HG03521 (cell line): Measurements from ENCODE around the gene PBLD.
"Not testable (repeated sequence)": the region's sequence is repeated elsewhere in the genome, so short reads cannot be mapped to it uniquely, and the experiment has no call there.

ENCODE experiments used
- ATAC-seq: cut with Tn5 transposase; IDR thresholded peaks from one replicate; pipeline ENCODE4 v1.9.1; 2021; ENCODE audit warnings: mild to moderate bottlenecking, moderate library complexity; ENCODE audit not compliant: unreplicated experiment

Gene PBLD

DNA sequence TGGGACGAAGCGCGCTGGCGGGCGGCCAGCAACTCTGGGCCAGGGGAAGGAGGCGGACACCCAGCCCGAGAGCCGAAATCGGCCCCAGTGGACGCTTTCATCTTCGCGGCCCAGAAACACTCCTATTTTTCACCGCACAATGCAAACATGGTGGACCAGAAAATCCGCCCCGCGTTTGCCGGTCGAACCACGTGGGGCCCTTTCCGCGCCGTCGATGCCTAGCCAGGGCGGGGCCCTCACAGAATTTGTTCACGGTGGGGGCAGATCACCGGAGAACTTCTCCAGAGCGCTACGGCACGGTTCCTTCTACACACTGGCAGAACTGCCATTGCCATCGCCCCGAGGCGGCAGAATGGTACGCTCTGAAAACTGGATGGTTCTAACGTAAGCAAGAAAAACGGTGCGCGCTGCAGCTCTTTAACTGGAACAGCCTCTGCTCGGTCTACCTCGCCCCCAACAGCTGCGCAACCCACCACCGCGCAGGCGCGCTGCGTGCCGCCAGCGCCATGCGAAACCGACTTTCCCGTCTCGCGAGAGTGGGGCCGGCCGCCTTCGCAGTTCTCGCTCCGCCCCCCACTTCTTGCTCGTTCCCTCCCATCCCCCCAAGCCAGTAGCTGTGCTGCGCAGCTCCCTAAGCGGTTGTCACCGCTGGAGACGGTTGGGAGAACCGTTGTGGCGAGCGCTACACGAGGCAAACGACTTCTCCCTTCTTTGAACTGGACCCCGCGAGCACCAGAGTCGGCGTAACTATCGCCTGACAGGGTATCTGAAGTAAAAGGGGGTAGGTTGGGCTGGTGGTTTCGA lies 1.1 kb downstream of the PBLD start, which contains the start of gene HNRNPH3:
Gene HNRNPH3, plus strand, starts transcription at position 610 of the 804 bp plus-strand sequence. CDS start 5,158 bp downstream, outside the sequence.
- peak; percentile 83 for ATAC-seq

DNA sequence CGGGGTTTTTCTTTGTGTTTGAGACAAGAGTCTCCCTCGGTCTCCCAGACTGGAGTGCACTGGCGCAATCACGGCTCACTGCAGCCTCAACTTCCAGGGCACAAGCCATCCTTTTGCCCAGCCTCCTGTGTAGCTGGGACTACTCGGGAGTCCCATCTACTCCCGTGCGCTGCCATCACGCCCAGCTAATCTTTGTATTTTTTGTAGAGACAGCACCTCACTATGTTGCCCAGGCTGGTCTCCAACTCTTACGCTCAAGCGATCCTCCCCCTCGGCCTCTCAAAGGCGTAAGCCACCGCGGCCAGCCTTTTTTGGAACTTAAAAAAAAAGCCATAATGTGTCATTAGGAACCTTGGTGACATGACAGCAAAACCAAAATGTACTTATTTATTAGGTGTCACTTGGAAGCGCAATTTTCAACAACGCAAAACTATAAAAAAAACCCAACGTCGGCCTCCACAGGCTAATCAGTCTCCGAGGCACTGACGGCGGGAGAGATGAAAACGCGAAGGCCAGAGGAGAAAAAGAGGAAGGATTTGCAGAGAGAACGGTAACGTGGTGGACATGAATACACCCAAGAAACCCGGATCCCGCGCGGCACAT lies 1.8 kb downstream of the PBLD start:
- ATAC-seq: no peak

DNA sequence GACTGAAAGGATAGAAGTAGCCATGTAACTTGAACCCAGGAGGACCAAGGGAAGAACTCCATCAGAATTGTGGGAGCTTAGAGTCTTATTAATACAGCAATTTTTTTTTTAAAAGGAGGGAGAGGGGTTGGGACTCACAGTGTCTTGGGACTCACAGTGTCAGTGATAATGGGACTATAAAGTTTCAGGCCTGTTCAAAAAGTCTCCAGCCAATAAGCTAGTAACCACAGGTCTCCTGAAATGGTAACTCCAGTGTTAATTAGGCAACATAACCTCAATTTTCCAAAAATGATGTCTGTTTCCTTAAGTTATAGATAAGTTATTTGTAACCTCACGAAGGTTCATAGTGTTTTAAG lies 3.2 kb downstream of the PBLD start:
- no peak for ATAC-seq

DNA sequence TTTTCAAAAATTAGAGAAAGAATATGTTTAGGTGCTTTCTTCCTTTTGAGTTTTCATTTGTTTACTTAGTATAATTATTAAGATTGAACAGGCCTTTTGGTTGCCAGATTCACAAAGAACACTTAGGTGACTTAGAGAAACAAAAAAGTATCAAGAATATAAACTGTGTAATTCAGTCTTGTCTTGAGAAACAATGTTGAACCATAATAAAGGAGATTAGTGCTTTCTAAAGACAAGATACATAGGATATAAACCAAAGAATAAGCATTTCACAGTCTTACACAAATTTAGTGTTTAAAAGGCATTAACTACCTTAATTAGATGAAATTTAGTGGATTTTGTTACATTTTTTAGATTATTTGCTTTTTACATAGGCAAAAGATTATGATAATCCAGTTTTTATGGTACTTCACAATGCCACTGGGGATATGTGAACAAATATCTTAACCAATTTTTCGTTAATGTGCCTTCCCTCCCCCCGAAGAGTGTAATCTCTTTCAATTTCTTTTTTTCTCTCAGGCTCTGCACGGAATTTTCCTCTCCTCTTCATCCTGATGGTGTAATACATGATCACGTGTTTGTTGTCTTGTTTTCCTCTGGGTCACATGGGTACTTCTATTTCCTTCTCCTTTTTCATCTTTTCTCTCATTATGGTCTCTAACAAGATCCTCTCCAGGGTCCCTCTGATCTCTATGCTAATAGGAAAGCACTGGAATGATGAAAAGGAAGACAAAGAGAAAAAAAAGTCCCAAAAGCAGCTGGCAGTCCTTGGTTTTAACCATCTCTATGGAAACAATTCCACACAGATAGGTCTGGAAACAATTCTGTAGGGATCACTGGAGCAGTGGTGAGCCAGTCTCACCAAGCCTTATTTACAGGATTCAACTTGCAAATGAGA lies 4.6 kb downstream of the PBLD start:
- ATAC-seq: no peak

DNA sequence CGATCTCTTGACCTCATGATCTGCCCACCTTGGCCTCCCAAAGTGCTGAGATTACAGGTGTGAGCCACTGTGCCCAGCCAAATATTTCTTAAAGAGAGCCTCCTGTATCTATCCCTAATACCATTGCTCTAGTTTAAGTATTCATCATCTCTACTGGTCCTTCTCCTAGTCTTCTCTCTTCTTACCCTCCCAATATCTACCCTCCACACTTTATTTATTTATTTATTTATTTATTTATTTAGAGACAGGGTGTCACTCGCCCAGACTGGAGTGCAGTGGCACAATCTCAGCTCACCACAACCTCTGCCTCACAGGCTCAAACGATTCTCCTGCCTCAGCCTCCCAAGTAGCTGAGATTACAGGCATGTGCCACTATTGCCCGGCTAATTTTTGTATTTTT lies 8.3 kb downstream of the PBLD start:
- ATAC-seq: not testable (repeated sequence)

GRCh38 chr10:68318331-68319059 lies 14.2 kb downstream of the PBLD start:
- ATAC-seq: no peak

GRCh38 chr10:68315582-68315981 lies 17.1 kb downstream of the PBLD start:
- ATAC-seq: no peak

DNA sequence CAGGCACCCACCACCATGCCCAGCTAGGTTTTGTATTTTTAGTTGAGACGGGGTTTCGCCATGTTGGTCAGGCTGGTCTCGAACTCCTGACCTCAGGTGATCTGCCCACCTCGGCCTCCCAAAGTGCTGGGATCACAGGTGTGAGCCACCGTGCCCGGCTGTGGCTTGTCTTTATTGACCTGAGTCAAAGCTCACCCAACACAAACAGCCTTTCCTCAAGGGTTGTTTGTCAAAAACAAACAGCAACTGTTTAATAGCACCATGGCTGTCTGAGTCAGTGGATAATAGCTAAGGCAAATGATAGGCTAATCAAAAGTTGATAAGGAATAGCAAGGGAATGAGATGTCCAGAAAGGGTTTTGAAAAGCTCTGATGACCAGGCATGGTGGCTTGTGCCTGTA lies 17.8 kb downstream of the PBLD start:
- not testable (repeated sequence) for ATAC-seq

DNA sequence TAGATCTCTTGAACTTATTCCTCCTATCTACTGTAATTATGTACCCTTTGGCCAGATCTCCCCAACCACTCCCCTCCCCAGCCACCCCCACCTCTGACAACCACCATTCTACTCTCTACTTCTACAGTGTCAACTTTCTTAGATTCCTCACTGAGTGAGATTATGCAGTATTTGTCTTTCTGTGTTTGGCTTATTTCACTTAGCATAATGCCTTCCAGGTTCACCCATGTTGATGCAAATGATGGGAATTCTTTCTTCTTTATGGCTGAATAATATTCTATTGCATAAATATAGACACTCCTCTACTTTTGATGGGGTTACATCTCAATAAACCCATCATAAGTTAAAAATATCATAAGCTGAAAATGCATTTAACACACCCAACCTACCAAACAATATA lies 22.2 kb downstream of the PBLD start:
- no peak for ATAC-seq

DNA sequence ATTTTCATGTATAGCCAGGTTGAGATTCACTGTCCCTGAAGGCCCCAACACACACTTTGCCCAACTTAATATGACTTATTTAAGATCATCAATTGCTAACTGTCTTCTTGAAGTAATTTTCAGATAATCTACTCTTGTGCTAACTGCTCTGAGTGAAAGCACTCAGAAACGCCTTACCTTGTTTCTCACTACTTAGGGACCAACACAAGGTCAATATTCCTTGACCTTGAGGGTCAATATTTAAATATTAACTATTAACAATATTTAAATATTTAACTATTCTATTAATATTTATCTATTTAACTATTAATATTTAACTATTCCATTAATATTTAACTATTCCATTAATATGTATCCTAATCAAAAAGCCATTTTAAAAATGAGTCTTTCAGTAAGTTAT lies 26.9 kb downstream of the PBLD start:
- ATAC-seq: no peak

GRCh38 chr10:68303849-68304412 lies 28.8 kb downstream of the PBLD start:
- ATAC-seq: no peak

GRCh38 chr10:68302871-68303270 lies 29.9 kb downstream of the PBLD start:
- ATAC-seq: no peak

DNA sequence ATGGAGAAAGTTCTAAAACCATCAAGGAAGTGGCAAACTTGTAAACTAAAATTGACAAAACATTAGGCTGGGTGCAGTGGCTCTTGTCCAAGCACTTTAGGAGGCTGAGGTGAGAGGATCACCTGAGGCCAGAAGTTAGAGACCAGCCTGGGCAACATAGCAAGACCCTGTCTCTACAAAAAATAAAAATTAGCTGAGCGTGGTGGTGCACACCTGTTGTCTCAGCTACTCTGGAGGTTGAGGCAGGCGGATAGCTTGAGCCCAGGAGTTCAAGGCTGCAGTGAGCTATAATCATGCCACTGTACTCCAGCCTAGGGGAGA lies 30.3 kb downstream of the PBLD start:
- no peak for ATAC-seq

DNA sequence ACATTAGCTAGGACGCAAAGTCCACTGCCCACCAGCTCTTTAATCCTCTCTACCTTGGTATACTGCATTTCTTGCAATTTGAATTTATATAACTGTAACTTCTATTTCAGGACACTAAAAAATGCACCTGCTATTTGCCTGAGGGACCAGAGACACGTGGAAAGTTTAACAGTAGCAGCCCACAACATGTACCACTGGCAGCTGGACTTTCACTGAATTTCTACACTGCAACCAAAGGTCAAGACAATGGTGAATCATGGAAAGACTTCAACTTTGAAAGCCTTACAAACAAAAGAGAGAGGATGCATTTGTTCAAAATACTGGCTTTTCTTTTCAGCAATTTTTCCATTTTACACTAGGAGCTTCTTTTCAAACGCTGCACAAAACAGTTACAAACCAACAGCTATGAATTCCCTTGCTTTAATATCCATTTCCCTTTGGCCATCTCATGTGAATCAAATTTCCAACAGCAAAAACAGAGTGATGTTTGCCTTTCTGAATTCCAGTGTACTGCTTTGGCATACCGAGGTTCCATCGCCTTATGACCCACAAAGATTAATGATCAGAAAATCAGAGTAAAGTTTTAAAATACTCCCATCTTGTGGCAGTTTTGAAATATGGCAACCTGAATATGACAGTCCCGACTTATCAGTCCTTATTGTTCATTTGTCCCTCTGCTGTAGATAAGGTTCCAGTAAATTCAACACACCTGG lies 30.8 kb downstream of the PBLD start:
- ATAC-seq: no peak

- no peak for ATAC-seq
These were observed 31.4 kb downstream of the PBLD start for GRCh38 chr10:68301301-68301700.

DNA sequence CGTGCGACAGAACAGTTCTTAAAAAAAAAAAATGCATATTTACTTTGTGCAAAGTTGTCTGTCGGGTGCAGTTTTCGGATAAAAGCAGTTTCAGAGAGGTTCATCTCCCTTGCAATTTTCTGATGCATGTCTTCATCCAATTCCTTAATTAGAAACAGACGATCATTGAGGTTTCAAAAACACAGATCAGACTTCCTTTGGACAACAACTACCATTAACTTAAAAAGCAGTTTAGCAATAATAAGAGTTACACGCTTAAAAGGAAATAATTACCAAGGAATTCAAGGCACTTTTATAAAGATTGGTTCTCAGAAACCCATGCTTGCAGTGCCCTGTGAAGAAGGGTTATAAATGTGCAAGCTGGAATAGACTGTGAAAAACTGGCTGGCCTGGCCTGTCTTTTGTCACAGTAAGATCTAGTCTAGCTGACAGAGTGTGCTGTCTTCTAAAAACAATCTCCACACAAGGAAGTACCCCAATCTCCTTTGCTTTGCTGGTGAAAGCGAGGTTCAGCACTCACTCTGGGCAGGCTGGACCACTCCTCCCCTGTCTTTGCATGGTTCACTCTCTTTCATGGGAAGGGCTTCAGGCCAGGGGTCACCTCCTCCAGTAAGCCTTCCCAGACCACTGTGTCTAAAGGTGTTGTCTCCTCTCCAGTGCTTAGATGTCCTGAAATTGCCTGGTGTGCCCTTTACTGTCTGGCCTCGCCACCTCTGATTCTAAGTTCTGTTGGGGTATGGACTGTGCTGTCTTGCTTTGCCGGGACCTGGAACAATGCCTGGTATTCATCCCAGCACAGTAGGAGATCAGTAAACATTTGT lies 35.7 kb downstream of the PBLD start:
- ATAC-seq: no peak

DNA sequence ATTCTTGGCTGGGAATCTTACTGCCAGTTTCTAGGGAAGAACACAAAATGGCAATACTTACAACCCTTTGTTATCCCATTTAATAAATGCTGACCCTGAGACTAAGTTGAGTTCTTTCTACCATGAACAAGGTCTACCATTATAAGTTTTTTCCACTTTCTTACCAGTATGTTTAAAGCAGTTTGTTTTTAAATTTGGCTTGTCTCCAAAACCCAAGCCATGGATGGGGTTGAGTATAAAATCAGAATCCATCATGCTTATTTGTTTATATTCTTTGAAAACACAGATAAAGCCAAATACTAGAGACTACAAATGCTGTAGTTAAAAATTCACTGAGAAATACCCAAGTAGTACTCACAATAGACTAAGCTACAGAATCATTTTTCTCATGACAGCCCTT lies 42.0 kb downstream of the PBLD start:
- ATAC-seq: no peak

DNA sequence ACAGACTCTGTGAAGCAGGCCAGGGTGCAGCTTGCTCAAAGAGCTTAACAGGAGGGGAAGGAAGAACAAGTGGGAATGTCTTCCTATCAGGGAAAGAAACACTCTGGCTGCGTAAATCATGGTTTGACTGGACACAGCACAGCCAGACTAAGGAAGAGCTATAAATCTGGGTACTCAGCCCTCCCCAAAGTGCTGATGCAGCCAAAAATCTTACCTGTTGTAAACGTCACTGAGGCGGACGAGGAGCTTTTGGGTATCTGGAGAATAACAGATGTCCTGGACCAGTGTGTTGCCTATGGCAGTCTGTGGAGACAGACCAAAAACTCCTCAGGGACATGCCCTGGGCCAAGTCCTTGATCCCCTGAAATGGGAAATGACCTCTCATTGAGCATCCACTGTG lies 44.0 kb downstream of the PBLD start:
- no peak for ATAC-seq
